HEK293 (cell line): Measurements from ENCODE around the gene FOXI2.

Experiments
- CTCF ChIA-PET: fragments of 350-600 bp; formaldehyde crosslinking; extraction: SDS; loops from one replicate; lab custom pipeline; 2021; ENCODE audit warnings: antibody characterized with exemption; lab: Yijun Ruan, JAX
- POLR2A ChIA-PET: fragments of 300-600 bp; formaldehyde crosslinking; extraction: SDS; loops from one replicate; lab custom pipeline; 2020; ENCODE audit warnings: antibody characterized with exemption, inconsistent platforms; lab: Yijun Ruan, JAX
- H3K27ac ChIP-seq: fragments of 200-500 bp; sonication (Bioruptor generic); 2 replicates; pipeline ENCODE4 v1.5.1; 2014; ENCODE audit warnings: low read depth, low read length, control low read depth, inconsistent platforms; ENCODE audit errors: extremely low read depth
- H3K36me3 ChIP-seq, 2 experiments: fragments of 200-500 bp in 1 of 2; sonication (Bioruptor generic) in 1 of 2; 1 replicate in 1 of 2; 2 replicates in 1 of 2; pipeline ENCODE4 v1.5.1; 2014 to 2017; ENCODE audit warnings: inconsistent platforms in 2 of 2, low read length in 2 of 2; ENCODE audit not compliant: control insufficient read depth in 2 of 2, insufficient read depth in 1 of 2
- H3K4me1 ChIP-seq: fragments of 200-500 bp; sonication (Bioruptor generic); 2 replicates; pipeline ENCODE4 v1.5.1; 2014; ENCODE audit warnings: mild to moderate bottlenecking, low read length, inconsistent platforms; ENCODE audit not compliant: control insufficient read depth, insufficient read depth
- H3K4me3 ChIP-seq: 2 replicates; pipeline ENCODE4 v1.5.1; 2011; ENCODE audit warnings: low read depth, mild to moderate bottlenecking, control low read depth, low read length, moderate library complexity
- H3K9me3 ChIP-seq: fragments of 200-500 bp; sonication (Bioruptor generic); 2 replicates; pipeline ENCODE4 v1.5.1; 2014; ENCODE audit warnings: low read depth, low read length, inconsistent platforms; ENCODE audit not compliant: control insufficient read depth, insufficient read depth
- BCL11B ChIP-seq: fragments of 450-650 bp; formaldehyde crosslinking; IDR thresholded peaks from 2 replicates; pipeline ENCODE4 v1.5.1; 2016; ENCODE audit warnings: low read depth, missing biosample characterization, missing genetic modification characterization
- FEZF1 ChIP-seq: fragments of 450-650 bp; formaldehyde crosslinking; IDR thresholded peaks from 2 replicates; pipeline ENCODE4 v1.5.1; 2016; ENCODE audit warnings: missing biosample characterization, missing genetic modification characterization
- KLF1 ChIP-seq: fragments of 450-650 bp; formaldehyde crosslinking; IDR thresholded peaks from 2 replicates; pipeline ENCODE4 v1.5.1; 2016; ENCODE audit warnings: missing biosample characterization, missing genetic modification characterization
- MEIS1 ChIP-seq: sonication (generic); formaldehyde crosslinking; IDR thresholded peaks from 2 replicates; pipeline ENCODE4 v1.8.1; 2022; ENCODE audit warnings: missing genetic modification reagents, mild to moderate bottlenecking, borderline replicate concordance
- OVOL3 ChIP-seq: fragments of 450-650 bp; formaldehyde crosslinking; IDR thresholded peaks from 2 replicates; pipeline ENCODE4 v1.5.1; 2016; ENCODE audit warnings: missing biosample characterization, missing genetic modification characterization
- SCRT1 ChIP-seq: fragments of 450-650 bp; formaldehyde crosslinking; IDR thresholded peaks from 2 replicates; pipeline ENCODE4 v1.5.1; 2016; ENCODE audit warnings: missing biosample characterization, missing genetic modification characterization, borderline replicate concordance
- SP3 ChIP-seq: fragments of 450-650 bp; formaldehyde crosslinking; IDR thresholded peaks from 2 replicates; pipeline ENCODE4 v1.5.1; 2016; ENCODE audit warnings: missing biosample characterization, missing genetic modification characterization
- ZBTB26 ChIP-seq: fragments of 450-650 bp; formaldehyde crosslinking; optimal IDR thresholded peaks from 2 replicates; pipeline ENCODE3; 2016; ENCODE audit warnings: missing biosample characterization, mild to moderate bottlenecking, missing genetic modification characterization
- ZBTB7A ChIP-seq: fragments of 450-650 bp; formaldehyde crosslinking; IDR thresholded peaks from 2 replicates; pipeline ENCODE4 v1.5.1; 2016; ENCODE audit warnings: low read depth, missing biosample characterization, missing genetic modification characterization
- ZFP69B ChIP-seq: fragments of 450-650 bp; formaldehyde crosslinking; IDR thresholded peaks from 2 replicates; pipeline ENCODE4 v1.5.1; 2016; ENCODE audit warnings: missing biosample characterization, missing genetic modification characterization
- ZNF138 ChIP-seq: fragments of 450-650 bp; formaldehyde crosslinking; IDR thresholded peaks from 2 replicates; pipeline ENCODE4 v1.5.1; 2016; ENCODE audit warnings: missing biosample characterization, missing genetic modification characterization, borderline replicate concordance
- ZNF140 ChIP-seq: fragments of 450-650 bp; formaldehyde crosslinking; IDR thresholded peaks from 2 replicates; pipeline ENCODE4 v1.5.1; 2016; ENCODE audit warnings: missing biosample characterization, missing genetic modification characterization
- ZNF202 ChIP-seq: fragments of 450-650 bp; formaldehyde crosslinking; IDR thresholded peaks from 2 replicates; pipeline ENCODE4 v1.5.1; 2016; ENCODE audit warnings: missing biosample characterization, missing genetic modification characterization, borderline replicate concordance
- ZNF24 ChIP-seq: fragments of 450-650 bp; formaldehyde crosslinking; IDR thresholded peaks from 2 replicates; pipeline ENCODE4 v1.5.1; 2016; ENCODE audit warnings: missing biosample characterization, missing genetic modification characterization
- ZNF302 ChIP-seq: fragments of 450-650 bp; formaldehyde crosslinking; IDR thresholded peaks from 2 replicates; pipeline ENCODE4 v1.5.1; 2016; ENCODE audit warnings: missing biosample characterization, missing genetic modification characterization, low read depth
- ZNF350 ChIP-seq: fragments of 450-650 bp; formaldehyde crosslinking; IDR thresholded peaks from 2 replicates; pipeline ENCODE4 v1.5.0; 2017; ENCODE audit warnings: missing biosample characterization, mild to moderate bottlenecking, missing genetic modification characterization
- ZNF362 ChIP-seq: fragments of 450-650 bp; formaldehyde crosslinking; IDR thresholded peaks from 2 replicates; pipeline ENCODE4 v1.5.1; 2016; ENCODE audit warnings: missing biosample characterization, missing genetic modification characterization
- ZNF530 ChIP-seq: fragments of 450-650 bp; formaldehyde crosslinking; IDR thresholded peaks from 2 replicates; pipeline ENCODE4 v1.5.1; 2016; ENCODE audit warnings: low read depth, missing biosample characterization, missing genetic modification characterization
- ZNF549 ChIP-seq: fragments of 450-650 bp; IDR thresholded peaks from 2 replicates; pipeline ENCODE4 v1.5.1; 2018; ENCODE audit warnings: missing biosample characterization, missing genetic modification characterization, mild to moderate bottlenecking, inconsistent platforms, moderate library complexity
- ZNF560 ChIP-seq: fragments of 450-650 bp; formaldehyde crosslinking; IDR thresholded peaks from 2 replicates; pipeline ENCODE4 v1.5.1; 2017; ENCODE audit warnings: missing biosample characterization, missing genetic modification characterization, borderline replicate concordance
- ZNF571 ChIP-seq: fragments of 450-650 bp; formaldehyde crosslinking; IDR thresholded peaks from 2 replicates; pipeline ENCODE4 v1.5.0; 2017; ENCODE audit warnings: missing biosample characterization, missing genetic modification characterization
- ZNF580 ChIP-seq: fragments of 450-650 bp; formaldehyde crosslinking; IDR thresholded peaks from 2 replicates; pipeline ENCODE4 v1.5.1; 2016; ENCODE audit warnings: missing biosample characterization, missing genetic modification characterization
- ZNF677 ChIP-seq: fragments of 450-650 bp; IDR thresholded peaks from 2 replicates; pipeline ENCODE4 v1.5.0; 2018; ENCODE audit warnings: missing biosample characterization, mild to moderate bottlenecking, missing genetic modification characterization, moderate library complexity
- ZNF76 ChIP-seq: fragments of 450-650 bp; formaldehyde crosslinking; IDR thresholded peaks from 2 replicates; pipeline ENCODE4; 2016; ENCODE audit warnings: low read depth, missing biosample characterization, missing genetic modification characterization, borderline replicate concordance
- ZNF776 ChIP-seq: fragments of 450-650 bp; formaldehyde crosslinking; IDR thresholded peaks from 2 replicates; pipeline ENCODE4 v1.5.0; 2017; ENCODE audit warnings: missing biosample characterization, missing genetic modification characterization, borderline replicate concordance
- ZSCAN18 ChIP-seq: fragments of 450-650 bp; formaldehyde crosslinking; IDR thresholded peaks from 2 replicates; pipeline ENCODE4 v1.5.1; 2016; ENCODE audit warnings: missing biosample characterization, missing genetic modification characterization

Gene FOXI2

GRCh38 chr10:127735723-127736221 lies 1.2 kb upstream of the FOXI2 start:
- CTCF ChIA-PET: no interaction called here

GRCh38 chr10:127736222-127736914 lies 617 bp upstream of the FOXI2 start:
- H3K4me1 ChIP-seq: no peaks in the 10 kb centered on the region
- TF ChIP-seq ZBTB7A (tag by site-specific recombination): no peak
- no peak for TF ChIP-seq ZNF571 (tag by site-specific recombination)
- TF ChIP-seq ZSCAN18 (tag by site-specific recombination): no peak
- no peak for TF ChIP-seq ZNF530
- TF ChIP-seq ZBTB26: no peak
- TF ChIP-seq KLF1 (tag by site-specific recombination): no peak
- no peak for TF ChIP-seq ZNF138 (tag by site-specific recombination)
- no peak for TF ChIP-seq MEIS1
- TF ChIP-seq SCRT1: no peak
- no peak for TF ChIP-seq ZNF776 (tag by site-specific recombination)
- TF ChIP-seq, all 188 proteins: peak for 0
- H3K4me3 ChIP-seq: no peak overlapping the region
- ChIA-PET CTCF (no interaction called here), POLR2A (no interaction called here)
- no peaks in the 10 kb centered on the region for H3K36me3 ChIP-seq
- no peaks in the 10 kb centered on the region for H3K9me3 ChIP-seq
- no peak overlapping the region for H3K27ac ChIP-seq

More at GRCh38 chr10:127735723-127736221, 1.2 kb upstream of the FOXI2 start:
- H3K4me1 ChIP-seq: no peaks in the 10 kb centered on the region
- POLR2A ChIA-PET: no interaction called here
- H3K4me3 ChIP-seq: no peak overlapping the region
- TF ChIP-seq ZNF202 (tag by site-specific recombination) (no peak), ZNF350 (tag by site-specific recombination) (no peak), FEZF1 (tag by site-specific recombination) (no peak), ZNF76 (tag by site-specific recombination) (no peak)
- TF ChIP-seq, all 188 proteins: peak for 0
- H3K36me3 ChIP-seq: no peaks in the 10 kb centered on the region
- no peaks in the 10 kb centered on the region for H3K9me3 ChIP-seq
- H3K27ac ChIP-seq: no peak overlapping the region

- Histone ChIP-seq H3K4me3 (no peak overlapping the region), H3K36me3 (no peaks in the 10 kb centered on the region), H3K27ac (no peak overlapping the region), H3K4me1 (no peaks in the 10 kb centered on the region), H3K9me3 (no peaks in the 10 kb centered on the region)
- CTCF ChIA-PET: no interaction called here
- POLR2A ChIA-PET: no interaction called here
- no peak for TF ChIP-seq SP3
- TF ChIP-seq ZNF549: no peak
- no peak for TF ChIP-seq ZNF362 (tag by site-specific recombination)
- no peak for TF ChIP-seq ZNF302 (tag by site-specific recombination)
- TF ChIP-seq ZNF580 (tag by site-specific recombination): no peak
- no peak for TF ChIP-seq BCL11B (tag by site-specific recombination)
- TF ChIP-seq ZNF24 (tag by site-specific recombination): no peak
- TF ChIP-seq OVOL3: no peak
- no peak for TF ChIP-seq ZNF140
- no peak for TF ChIP-seq ZNF560 (tag by site-specific recombination)
- no peak for TF ChIP-seq ZNF350 (tag by site-specific recombination)
- no peak for TF ChIP-seq ZNF677
- no peak for TF ChIP-seq ZFP69B
Measured at GRCh38 chr10:127737563-127738511, 852 bp downstream of the FOXI2 start.
